Measurements from ENCODE around the gene TACC2. TPM values are rescaled to one million over a fixed set of nuclear protein-coding genes. Genes with fewer than 3 reads are reported as not detected.
"Not testable (repeated sequence)": the region's sequence is repeated elsewhere in the genome, so short reads cannot be mapped to it uniquely, and the experiment has no call there.

The TACC2 gene
- total RNA-seq, 1 donor from 2014 or later: 37.6 TPM

GRCh38 chr10:122007415-122007814 lies 18.5 kb downstream of the TACC2 start:
- H3K4me1 ChIP-seq (ENCODE audit: control insufficient read depth in 3 of 3, insufficient read depth in 3 of 3, low read length in 3 of 3): peaks cover 28 to 32% (median 28%) of the 10 kb centered on the region in 3 donors
- no peaks in the 10 kb centered on the region for H3K27me3 ChIP-seq (ENCODE audit: control insufficient read depth in 3 of 3, insufficient read depth in 3 of 3, low read length in 3 of 3)
- no peak overlapping the region for H3K4me3 ChIP-seq (ENCODE audit: low read length in 3 of 3)
- peaks cover 0 to 3% (median 2%) of the 10 kb centered on the region in 3 donors for H3K36me3 ChIP-seq (ENCODE audit: control insufficient read depth in 3 of 3, insufficient read depth in 3 of 3, low read length in 3 of 3)
- no peaks in the 10 kb centered on the region for H3K9me3 ChIP-seq (ENCODE audit: control insufficient read depth in 3 of 3, low read length in 3 of 3)
- H3K27ac ChIP-seq (ENCODE audit: low read depth, low read length): peak overlapping the region; percentile 22
- H3K9ac ChIP-seq (ENCODE audit: low read depth in 1 of 3, low read length in 3 of 3): no peak overlapping the region

- Histone ChIP-seq H3K4me1 (ENCODE audit: control insufficient read depth in 3 of 3, insufficient read depth in 3 of 3, low read length in 3 of 3) (peaks cover 47 to 52% (median 50%) of the 10 kb centered on the region in 3 donors), H3K27ac (ENCODE audit: low read depth, low read length) (peak overlapping the region; percentile 97), H3K9me3 (ENCODE audit: control insufficient read depth in 3 of 3, low read length in 3 of 3) (no peaks in the 10 kb centered on the region), H3K36me3 (ENCODE audit: control insufficient read depth in 3 of 3, insufficient read depth in 3 of 3, low read length in 3 of 3) (peaks cover 0 to 2% (median 0%) of the 10 kb centered on the region in 3 donors), H3K9ac (ENCODE audit: low read depth in 1 of 3, low read length in 3 of 3) (no peak overlapping the region), H3K27me3 (ENCODE audit: control insufficient read depth in 3 of 3, insufficient read depth in 3 of 3, low read length in 3 of 3) (no peaks in the 10 kb centered on the region), H3K4me3 (ENCODE audit: low read length in 3 of 3) (peak overlapping the region in 2 of 3 donors; percentile 8 to 31)
These were observed 21.6 kb downstream of the TACC2 start for GRCh38 chr10:122010405-122011050.

GRCh38 chr10:122012731-122013130 lies 23.8 kb downstream of the TACC2 start:
- Histone ChIP-seq H3K9me3 (ENCODE audit: control insufficient read depth in 3 of 3, low read length in 3 of 3) (no peaks in the 10 kb centered on the region), H3K9ac (ENCODE audit: low read depth in 1 of 3, low read length in 3 of 3) (peak overlapping the region; percentile 51 to 75 (median 72)), H3K36me3 (ENCODE audit: control insufficient read depth in 3 of 3, insufficient read depth in 3 of 3, low read length in 3 of 3) (peaks cover 0 to 4% (median 0%) of the 10 kb centered on the region in 3 donors), H3K27me3 (ENCODE audit: control insufficient read depth in 3 of 3, insufficient read depth in 3 of 3, low read length in 3 of 3) (no peaks in the 10 kb centered on the region), H3K27ac (ENCODE audit: low read depth, low read length) (peak overlapping the region; percentile 97), H3K4me3 (ENCODE audit: low read length in 3 of 3) (peak overlapping the region in 2 of 3 donors; percentile 5 to 25), H3K4me1 (ENCODE audit: control insufficient read depth in 3 of 3, insufficient read depth in 3 of 3, low read length in 3 of 3) (peaks cover 46 to 57% (median 51%) of the 10 kb centered on the region in 3 donors)

GRCh38 chr10:122013311-122013780 lies 24.4 kb downstream of the TACC2 start:
- Histone ChIP-seq H3K4me1 (ENCODE audit: control insufficient read depth in 3 of 3, insufficient read depth in 3 of 3, low read length in 3 of 3) (peaks cover 45 to 56% (median 53%) of the 10 kb centered on the region in 3 donors), H3K27me3 (ENCODE audit: control insufficient read depth in 3 of 3, insufficient read depth in 3 of 3, low read length in 3 of 3) (no peaks in the 10 kb centered on the region), H3K4me3 (ENCODE audit: low read length in 3 of 3) (peak overlapping the region in 2 of 3 donors; percentile 17 to 23), H3K9ac (ENCODE audit: low read depth in 1 of 3, low read length in 3 of 3) (peak overlapping the region; percentile 51 to 75 (median 72)), H3K36me3 (ENCODE audit: control insufficient read depth in 3 of 3, insufficient read depth in 3 of 3, low read length in 3 of 3) (peaks cover 0 to 2% (median 0%) of the 10 kb centered on the region in 3 donors), H3K9me3 (ENCODE audit: control insufficient read depth in 3 of 3, low read length in 3 of 3) (no peaks in the 10 kb centered on the region), H3K27ac (ENCODE audit: low read depth, low read length) (peak overlapping the region; percentile 97)

GRCh38 chr10:122014652-122015248 lies 25.8 kb downstream of the TACC2 start:
- Histone ChIP-seq H3K4me1 (ENCODE audit: control insufficient read depth in 3 of 3, insufficient read depth in 3 of 3, low read length in 3 of 3) (peaks cover 53 to 70% (median 59%) of the 10 kb centered on the region in 3 donors), H3K4me3 (ENCODE audit: low read length in 3 of 3) (no peak overlapping the region), H3K27ac (ENCODE audit: low read depth, low read length) (peak overlapping the region; percentile 97), H3K9ac (ENCODE audit: low read depth in 1 of 3, low read length in 3 of 3) (no peak overlapping the region), H3K27me3 (ENCODE audit: control insufficient read depth in 3 of 3, insufficient read depth in 3 of 3, low read length in 3 of 3) (peaks cover 0 to 4% (median 0%) of the 10 kb centered on the region in 3 donors), H3K9me3 (ENCODE audit: control insufficient read depth in 3 of 3, low read length in 3 of 3) (no peaks in the 10 kb centered on the region), H3K36me3 (ENCODE audit: control insufficient read depth in 3 of 3, insufficient read depth in 3 of 3, low read length in 3 of 3) (peaks cover 0 to 2% (median 0%) of the 10 kb centered on the region in 3 donors)

- peaks cover 41 to 66% (median 50%) of the 10 kb centered on the region in 3 donors for H3K4me1 ChIP-seq (ENCODE audit: control insufficient read depth in 3 of 3, insufficient read depth in 3 of 3, low read length in 3 of 3)
- H3K9me3 ChIP-seq (ENCODE audit: control insufficient read depth in 3 of 3, low read length in 3 of 3); H3K4me3 ChIP-seq (ENCODE audit: low read length in 3 of 3); H3K36me3 ChIP-seq (ENCODE audit: control insufficient read depth in 3 of 3, insufficient read depth in 3 of 3, low read length in 3 of 3); H3K27me3 ChIP-seq (ENCODE audit: control insufficient read depth in 3 of 3, insufficient read depth in 3 of 3, low read length in 3 of 3): not testable (repeated sequence)
- H3K9ac ChIP-seq (ENCODE audit: low read depth in 1 of 3, low read length in 3 of 3): peak overlapping the region in 1 of 3 donors; percentile 79
- H3K27ac ChIP-seq (ENCODE audit: low read depth, low read length): peak overlapping the region; percentile 81
These were observed 29.0 kb downstream of the TACC2 start for GRCh38 chr10:122017926-122018325.

- no peaks in the 10 kb centered on the region for H3K9me3 ChIP-seq (ENCODE audit: control insufficient read depth in 3 of 3, low read length in 3 of 3)
- H3K4me3 ChIP-seq (ENCODE audit: low read length in 3 of 3): peak overlapping the region in 2 of 3 donors; percentile 42 to 71
- peaks cover 0 to 13% (median 2%) of the 10 kb centered on the region in 3 donors for H3K36me3 ChIP-seq (ENCODE audit: control insufficient read depth in 3 of 3, insufficient read depth in 3 of 3, low read length in 3 of 3)
- peak overlapping the region; percentile 81 for H3K27ac ChIP-seq (ENCODE audit: low read depth, low read length)
- peaks cover 0 to 4% (median 0%) of the 10 kb centered on the region in 3 donors for H3K27me3 ChIP-seq (ENCODE audit: control insufficient read depth in 3 of 3, insufficient read depth in 3 of 3, low read length in 3 of 3)
- peaks cover 35 to 62% (median 46%) of the 10 kb centered on the region in 3 donors for H3K4me1 ChIP-seq (ENCODE audit: control insufficient read depth in 3 of 3, insufficient read depth in 3 of 3, low read length in 3 of 3)
- H3K9ac ChIP-seq (ENCODE audit: low read depth in 1 of 3, low read length in 3 of 3): peak overlapping the region; percentile 54 to 79 (median 62)
These were observed 29.5 kb downstream of the TACC2 start for GRCh38 chr10:122018491-122018890.

GRCh38 chr10:122018951-122019413 lies 30.0 kb downstream of the TACC2 start:
- Histone ChIP-seq H3K27me3 (ENCODE audit: control insufficient read depth in 3 of 3, insufficient read depth in 3 of 3, low read length in 3 of 3) (peaks cover 0 to 4% (median 0%) of the 10 kb centered on the region in 3 donors), H3K36me3 (ENCODE audit: control insufficient read depth in 3 of 3, insufficient read depth in 3 of 3, low read length in 3 of 3) (peaks cover 0 to 16% (median 2%) of the 10 kb centered on the region in 3 donors), H3K9me3 (ENCODE audit: control insufficient read depth in 3 of 3, low read length in 3 of 3) (no peaks in the 10 kb centered on the region), H3K4me1 (ENCODE audit: control insufficient read depth in 3 of 3, insufficient read depth in 3 of 3, low read length in 3 of 3) (peaks cover 31 to 58% (median 42%) of the 10 kb centered on the region in 3 donors), H3K4me3 (ENCODE audit: low read length in 3 of 3) (peak overlapping the region in 2 of 3 donors; percentile 42 to 71), H3K27ac (ENCODE audit: low read depth, low read length) (peak overlapping the region; percentile 81), H3K9ac (ENCODE audit: low read depth in 1 of 3, low read length in 3 of 3) (peak overlapping the region in 2 of 3 donors; percentile 62 to 79)

- Histone ChIP-seq H3K9ac (ENCODE audit: low read depth in 1 of 3, low read length in 3 of 3) (peak overlapping the region; percentile 43 to 79 (median 51)), H3K4me3 (ENCODE audit: low read length in 3 of 3) (peak overlapping the region in 2 of 3 donors; percentile 42 to 71), H3K9me3 (ENCODE audit: control insufficient read depth in 3 of 3, low read length in 3 of 3) (no peaks in the 10 kb centered on the region), H3K27ac (ENCODE audit: low read depth, low read length) (peak overlapping the region; percentile 81), H3K27me3 (ENCODE audit: control insufficient read depth in 3 of 3, insufficient read depth in 3 of 3, low read length in 3 of 3) (peaks cover 0 to 4% (median 0%) of the 10 kb centered on the region in 3 donors), H3K4me1 (ENCODE audit: control insufficient read depth in 3 of 3, insufficient read depth in 3 of 3, low read length in 3 of 3) (peaks cover 28 to 53% (median 40%) of the 10 kb centered on the region in 3 donors), H3K36me3 (ENCODE audit: control insufficient read depth in 3 of 3, insufficient read depth in 3 of 3, low read length in 3 of 3) (peaks cover 0 to 21% (median 2%) of the 10 kb centered on the region in 3 donors)
These were observed 30.5 kb downstream of the TACC2 start for GRCh38 chr10:122019414-122019975.
